Adipocyte (in vitro differentiated cells): Measurements from ENCODE around the gene MT1H.
"Not testable (repeated sequence)": the region's sequence is repeated elsewhere in the genome, so short reads cannot be mapped to it uniquely, and the experiment has no call there.

ENCODE experiments used
- DNase-seq: peaks from one replicate; pipeline ENCODE4 v3.0.0-alpha.2; 2015; ENCODE audit warnings: low read depth
- H3K27me3 ChIP-seq: replicated peaks from 2 replicates; pipeline ENCODE4 v1.7.0; 2013; ENCODE audit warnings: mild to moderate bottlenecking, low read length, moderate library complexity; ENCODE audit not compliant: control insufficient read depth, insufficient read depth
- H3K36me3 ChIP-seq: 2 replicates; pipeline ENCODE4 v1.7.0; 2013; ENCODE audit warnings: low read length, mild to moderate bottlenecking, moderate library complexity; ENCODE audit not compliant: control insufficient read depth, insufficient read depth, severe bottlenecking
- H3K4me1 ChIP-seq: 2 replicates; pipeline ENCODE4 v1.7.0; 2013; ENCODE audit warnings: mild to moderate bottlenecking, low read length, moderate library complexity; ENCODE audit not compliant: control insufficient read depth, insufficient read depth
- H3K4me3 ChIP-seq: 2 replicates; pipeline ENCODE4 v1.7.0; 2013; ENCODE audit warnings: mild to moderate bottlenecking, low read length, moderate library complexity
- H3K9ac ChIP-seq: 2 replicates; pipeline ENCODE4 v1.7.0; 2013; ENCODE audit warnings: mild to moderate bottlenecking, low read length, moderate library complexity
- H3K9me3 ChIP-seq: 2 replicates; pipeline ENCODE4 v1.7.0; 2013; ENCODE audit warnings: mild to moderate bottlenecking, low read length, moderate library complexity; ENCODE audit not compliant: control insufficient read depth

The MT1H gene

GRCh38 chr16:56716761-56717160 lies 47.1 kb downstream of the MT1H start:
- H3K4me3 ChIP-seq, result no peak overlapping the region
- H3K9ac ChIP-seq, result no peak overlapping the region
- H3K4me1 ChIP-seq, result no peaks in the 10 kb centered on the region
- no peaks in the 10 kb centered on the region for H3K36me3 ChIP-seq
- DNase-seq, result peak; percentile 22
- H3K9me3 ChIP-seq, result no peaks in the 10 kb centered on the region
- H3K27me3 ChIP-seq, result no peaks in the 10 kb centered on the region

- H3K9ac ChIP-seq, H3K4me3 ChIP-seq, H3K4me1 ChIP-seq, H3K27me3 ChIP-seq, H3K36me3 ChIP-seq, DNase-seq, H3K9me3 ChIP-seq: not testable (repeated sequence)
Observed at GRCh38 chr16:56717532-56717931, 47.9 kb downstream of the MT1H start.
